SK-N-SH (cell line): ENCODE measurements around the gene SMCO4.

Source experiments
- CHD2 ChIP-seq: fragments of 150-350 bp; IDR thresholded peaks from 2 replicates; pipeline ENCODE4 v1.6.1; 2018; ENCODE audit warnings: low read length; ENCODE audit not compliant: partially characterized antibody
- CTCF ChIP-seq: fragments of 200-600 bp; sonication (generic); IDR thresholded peaks from 2 replicates; pipeline ENCODE4 v1.6.1; 2017; ENCODE audit warnings: antibody characterized with exemption, mild to moderate bottlenecking, moderate library complexity
- ELF1 ChIP-seq: IDR thresholded peaks from 2 replicates; pipeline ENCODE4 v1.4.0; 2012
- EP300 ChIP-seq, 2 experiments: IDR thresholded peaks; 2 replicates each; pipeline versions ENCODE4 v1.4.0 to v1.6.1; 2012; ENCODE audit warnings: borderline replicate concordance in 1 of 2, low read depth in 1 of 2, low read length in 1 of 2
- EZH2phosphoT487 ChIP-seq: fragments of 200-600 bp; sonication (generic); IDR thresholded peaks from 2 replicates; pipeline ENCODE4 v1.6.1; 2017; ENCODE audit warnings: low read depth, mixed run types, mild to moderate bottlenecking, antibody characterized with exemption, moderate library complexity, borderline replicate concordance
- GABPA ChIP-seq: IDR thresholded peaks from 2 replicates; pipeline ENCODE4 v1.4.0; 2012; ENCODE audit warnings: low read depth, mild to moderate bottlenecking
- JUND ChIP-seq: IDR thresholded peaks from 2 replicates; pipeline ENCODE4 v1.4.0; 2012
- POLR2AphosphoS5 ChIP-seq: IDR thresholded peaks from 2 replicates; pipeline ENCODE4 v1.6.1; 2012; ENCODE audit warnings: low read depth, low read length
- RAD21 ChIP-seq: IDR thresholded peaks from 2 replicates; pipeline ENCODE4 v1.6.1; 2012; ENCODE audit warnings: mild to moderate bottlenecking, low read length
- RXRA ChIP-seq: IDR thresholded peaks from 2 replicates; pipeline ENCODE4 v1.4.0; 2012; ENCODE audit warnings: low read depth, mild to moderate bottlenecking, borderline replicate concordance
- TAF1 ChIP-seq: IDR thresholded peaks from 2 replicates; pipeline ENCODE4 v1.6.1; 2012; ENCODE audit warnings: low read depth, mild to moderate bottlenecking, low read length, moderate library complexity, borderline replicate concordance
- TCF12 ChIP-seq: IDR thresholded peaks from 2 replicates; pipeline ENCODE4 v1.4.0; 2012
- TF ChIP-seq, protein P1 (sequence below): IDR thresholded peaks from 2 replicates; pipeline ENCODE4 v1.4.0; 2012; ENCODE audit warnings: low read depth
- TF ChIP-seq, protein P2 (sequence below): IDR thresholded peaks from 2 replicates; pipeline ENCODE4 v1.6.1; 2012; ENCODE audit warnings: mild to moderate bottlenecking, low read depth, low read length, moderate library complexity

DNA sequence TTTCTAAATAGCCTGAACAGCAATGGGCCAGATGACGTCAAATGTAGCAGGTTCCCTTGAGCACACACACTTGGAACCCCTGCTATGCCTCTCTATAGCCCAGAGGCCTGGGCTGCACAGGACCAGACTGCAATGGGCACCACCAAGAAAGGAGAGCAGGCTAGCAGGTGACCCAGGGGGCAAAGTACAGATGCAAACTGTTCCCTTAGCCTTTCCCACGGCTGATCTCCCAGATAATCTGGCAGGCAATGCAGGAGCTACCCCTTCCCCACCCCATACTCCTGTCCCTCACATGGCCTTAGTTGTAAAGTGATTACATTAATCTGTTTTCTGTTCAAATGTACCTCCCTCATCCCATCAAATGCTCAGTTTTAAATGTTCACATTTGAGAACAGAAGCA lies 41.3 kb downstream of the SMCO4 start:
- TF ChIP-seq EZH2phosphoT487: no peak
- TF ChIP-seq CTCF: no peak
- no peak for TF ChIP-seq GABPA
- TF ChIP-seq JUND: no peak
- TF ChIP-seq RAD21: no peak
- no peak for TF ChIP-seq EP300 (IDR thresholded peaks at IDR 0.05; ENCODE audit: borderline replicate concordance in 1 of 2, low read depth in 1 of 2, low read length in 1 of 2)
- TF ChIP-seq, protein P1, sequence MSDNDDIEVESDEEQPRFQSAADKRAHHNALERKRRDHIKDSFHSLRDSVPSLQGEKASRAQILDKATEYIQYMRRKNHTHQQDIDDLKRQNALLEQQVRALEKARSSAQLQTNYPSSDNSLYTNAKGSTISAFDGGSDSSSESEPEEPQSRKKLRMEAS: no peak
- TF ChIP-seq, protein P2, sequence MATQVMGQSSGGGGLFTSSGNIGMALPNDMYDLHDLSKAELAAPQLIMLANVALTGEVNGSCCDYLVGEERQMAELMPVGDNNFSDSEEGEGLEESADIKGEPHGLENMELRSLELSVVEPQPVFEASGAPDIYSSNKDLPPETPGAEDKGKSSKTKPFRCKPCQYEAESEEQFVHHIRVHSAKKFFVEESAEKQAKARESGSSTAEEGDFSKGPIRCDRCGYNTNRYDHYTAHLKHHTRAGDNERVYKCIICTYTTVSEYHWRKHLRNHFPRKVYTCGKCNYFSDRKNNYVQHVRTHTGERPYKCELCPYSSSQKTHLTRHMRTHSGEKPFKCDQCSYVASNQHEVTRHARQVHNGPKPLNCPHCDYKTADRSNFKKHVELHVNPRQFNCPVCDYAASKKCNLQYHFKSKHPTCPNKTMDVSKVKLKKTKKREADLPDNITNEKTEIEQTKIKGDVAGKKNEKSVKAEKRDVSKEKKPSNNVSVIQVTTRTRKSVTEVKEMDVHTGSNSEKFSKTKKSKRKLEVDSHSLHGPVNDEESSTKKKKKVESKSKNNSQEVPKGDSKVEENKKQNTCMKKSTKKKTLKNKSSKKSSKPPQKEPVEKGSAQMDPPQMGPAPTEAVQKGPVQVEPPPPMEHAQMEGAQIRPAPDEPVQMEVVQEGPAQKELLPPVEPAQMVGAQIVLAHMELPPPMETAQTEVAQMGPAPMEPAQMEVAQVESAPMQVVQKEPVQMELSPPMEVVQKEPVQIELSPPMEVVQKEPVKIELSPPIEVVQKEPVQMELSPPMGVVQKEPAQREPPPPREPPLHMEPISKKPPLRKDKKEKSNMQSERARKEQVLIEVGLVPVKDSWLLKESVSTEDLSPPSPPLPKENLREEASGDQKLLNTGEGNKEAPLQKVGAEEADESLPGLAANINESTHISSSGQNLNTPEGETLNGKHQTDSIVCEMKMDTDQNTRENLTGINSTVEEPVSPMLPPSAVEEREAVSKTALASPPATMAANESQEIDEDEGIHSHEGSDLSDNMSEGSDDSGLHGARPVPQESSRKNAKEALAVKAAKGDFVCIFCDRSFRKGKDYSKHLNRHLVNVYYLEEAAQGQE: no peak
- TF ChIP-seq POLR2AphosphoS5: no peak
- TF ChIP-seq RXRA: no peak
- no peak for TF ChIP-seq TAF1
- no peak for TF ChIP-seq CHD2
- TF ChIP-seq TCF12: no peak
- no peak for TF ChIP-seq ELF1
